ENCODE results near the gene KIRREL2.

The KIRREL2 gene

DNA sequence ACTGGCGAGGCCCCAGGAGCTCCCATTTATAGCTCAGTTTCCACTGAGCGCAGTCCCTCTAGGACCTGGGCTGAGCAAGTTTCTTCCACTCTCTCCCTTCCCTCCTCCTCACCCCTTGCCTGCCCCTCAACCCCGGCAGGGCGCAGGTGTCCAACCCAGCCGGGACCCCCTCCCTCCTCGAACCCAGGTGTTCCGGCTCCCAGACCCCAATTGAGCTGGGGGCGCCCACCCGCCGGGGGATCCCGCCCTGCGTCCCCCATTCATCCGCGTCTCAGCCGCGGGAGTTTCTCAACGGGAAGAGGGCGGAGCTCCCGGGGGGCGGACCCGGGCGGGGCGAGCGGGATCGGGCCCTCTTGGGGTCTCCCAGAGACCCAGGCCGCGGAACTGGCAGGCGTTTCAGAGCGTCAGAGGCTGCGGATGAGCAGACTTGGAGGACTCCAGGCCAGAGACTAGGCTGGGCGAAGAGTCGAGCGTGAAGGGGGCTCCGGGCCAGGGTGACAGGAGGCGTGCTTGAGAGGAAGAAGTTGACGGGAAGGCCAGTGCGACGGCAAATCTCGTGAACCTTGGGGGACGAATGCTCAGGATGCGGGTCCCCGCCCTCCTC is at the start of gene KIRREL2:
Gene KIRREL2 (plus strand): TSS at position 366 of the 604 bp plus-strand sequence. CDS start 209 bp downstream, at position 575.
- no peak for DNase-seq
- TF ChIP-seq POLR2A (IDR thresholded peaks at IDR 0.05; ENCODE audit: low read length), result no peak
- no peak for TF ChIP-seq GATA1 (IDR thresholded peaks at IDR 0.05; ENCODE audit: low read depth, low read length)

DNA sequence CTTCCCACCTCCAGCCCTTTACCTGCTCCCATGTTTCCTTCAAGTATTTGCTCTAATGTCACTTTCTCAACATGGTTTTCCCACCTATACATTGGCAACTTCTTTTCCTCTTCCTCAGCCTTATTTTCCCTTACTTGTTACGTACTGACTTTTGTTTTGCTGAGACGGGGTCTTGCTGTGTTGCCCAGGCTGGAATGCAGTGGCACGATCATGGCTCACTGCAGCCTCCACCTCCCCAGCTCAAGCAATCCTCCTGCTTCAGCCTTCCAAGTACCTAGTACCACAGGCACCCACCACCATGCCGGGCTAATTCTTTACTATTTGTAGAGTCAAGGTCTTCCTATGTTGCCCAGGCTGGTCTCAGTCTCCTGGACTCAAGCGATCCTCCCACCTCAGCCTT is 49.1 kb upstream of the KIRREL2 start:
- DNase-seq, result no peak
- TF ChIP-seq GATA1 (IDR thresholded peaks at IDR 0.05; ENCODE audit: low read depth, low read length), result no peak
- no peak for TF ChIP-seq POLR2A (IDR thresholded peaks at IDR 0.05; ENCODE audit: low read length)

DNA sequence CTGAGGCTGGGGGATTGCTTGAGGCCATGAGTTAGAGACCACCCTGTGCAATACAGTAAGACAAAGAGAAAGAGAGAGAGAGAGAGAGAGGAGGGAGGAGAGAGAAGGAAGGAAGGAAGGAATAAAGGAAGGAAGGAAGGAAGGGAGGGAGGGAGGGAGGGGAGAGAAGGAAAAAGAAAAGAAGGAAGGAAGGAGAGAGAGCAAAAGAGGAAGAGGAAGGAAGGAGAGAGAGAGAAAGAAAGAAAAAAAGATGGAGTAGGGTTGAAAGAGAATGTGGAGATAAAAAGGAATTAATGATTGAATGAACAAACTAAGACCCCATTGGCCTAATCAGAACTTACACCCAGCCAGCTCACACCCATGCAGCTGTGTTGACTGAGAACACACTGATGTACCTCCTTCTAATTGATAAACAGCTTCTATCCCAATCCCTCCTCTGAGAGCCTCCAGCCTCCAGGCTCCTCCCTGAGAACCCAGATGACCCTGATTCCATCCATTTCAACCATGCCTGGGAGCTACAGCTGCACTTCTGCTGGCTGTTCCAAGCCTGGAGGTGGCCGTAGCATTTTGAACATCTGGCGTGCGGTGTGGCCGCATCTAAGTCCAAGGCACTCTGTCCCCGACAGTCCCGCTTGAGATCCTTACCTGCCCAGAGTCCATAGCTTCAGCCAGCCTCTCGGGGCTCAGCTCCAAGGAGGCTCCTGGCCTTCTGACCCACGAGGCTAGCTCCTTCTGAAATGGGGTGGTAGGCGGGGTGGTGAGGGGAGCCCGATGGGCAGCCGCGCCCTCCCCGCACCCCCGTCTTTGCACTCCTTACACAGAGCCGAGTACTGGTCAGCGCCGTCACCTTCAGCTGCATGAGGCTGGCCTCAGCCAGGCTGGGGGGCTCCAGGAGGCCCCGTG is 45.1 kb upstream of the KIRREL2 start:
- TF ChIP-seq GATA1 (IDR thresholded peaks at IDR 0.05; ENCODE audit: low read depth, low read length) (no peak), POLR2A (IDR thresholded peaks at IDR 0.05; ENCODE audit: low read length) (no peak)
- DNase-seq, result no peak

DNA sequence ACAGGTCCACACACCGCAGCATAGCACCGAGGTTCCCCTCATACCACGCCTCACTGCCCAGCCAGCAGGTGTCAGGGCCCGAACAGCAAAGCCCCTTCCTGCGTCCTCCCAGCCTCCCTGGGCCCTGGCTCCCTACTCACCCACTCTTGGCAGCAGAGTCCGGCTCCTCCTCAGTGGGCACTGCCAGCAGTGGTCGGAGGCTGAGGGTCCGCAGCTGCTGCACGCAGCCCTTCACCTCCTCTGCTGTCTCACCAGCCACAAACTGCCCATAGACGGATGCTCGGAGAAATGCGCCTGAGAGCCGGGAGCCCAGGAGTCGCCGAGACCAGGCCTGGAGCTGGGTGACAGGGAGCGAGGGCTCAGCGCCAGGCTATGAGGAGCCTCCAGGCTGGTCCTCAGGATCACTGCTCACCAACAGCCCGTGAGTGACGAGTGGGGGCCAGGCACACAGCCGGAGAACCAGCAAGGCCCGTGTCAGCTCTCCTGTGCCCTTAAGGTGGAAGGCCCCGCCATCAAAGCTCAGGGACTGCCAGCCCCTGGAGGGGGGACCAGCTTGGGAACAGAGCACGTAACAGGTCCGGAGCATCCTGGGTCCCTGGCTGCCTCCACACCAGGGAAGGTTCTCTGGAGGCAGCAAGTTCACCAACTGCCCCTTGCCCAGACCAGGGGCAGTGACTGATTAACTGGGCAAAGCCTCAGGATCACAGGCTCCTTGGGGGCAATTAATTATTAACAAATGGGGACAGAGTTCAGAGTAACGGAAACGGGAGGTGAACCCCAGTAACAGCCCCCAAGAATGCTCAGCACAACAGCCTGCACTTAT is 44.3 kb upstream of the KIRREL2 start, which contains the start of gene PRODH2:
Gene PRODH2 (minus strand): TSS at position 626 of the 823 bp plus-strand sequence. CDS start 40 bp downstream, at position 586.
- TF ChIP-seq GATA1 (IDR thresholded peaks at IDR 0.05; ENCODE audit: low read depth, low read length) (no peak), POLR2A (IDR thresholded peaks at IDR 0.05; ENCODE audit: low read length) (no peak)
- no peak for DNase-seq

DNA sequence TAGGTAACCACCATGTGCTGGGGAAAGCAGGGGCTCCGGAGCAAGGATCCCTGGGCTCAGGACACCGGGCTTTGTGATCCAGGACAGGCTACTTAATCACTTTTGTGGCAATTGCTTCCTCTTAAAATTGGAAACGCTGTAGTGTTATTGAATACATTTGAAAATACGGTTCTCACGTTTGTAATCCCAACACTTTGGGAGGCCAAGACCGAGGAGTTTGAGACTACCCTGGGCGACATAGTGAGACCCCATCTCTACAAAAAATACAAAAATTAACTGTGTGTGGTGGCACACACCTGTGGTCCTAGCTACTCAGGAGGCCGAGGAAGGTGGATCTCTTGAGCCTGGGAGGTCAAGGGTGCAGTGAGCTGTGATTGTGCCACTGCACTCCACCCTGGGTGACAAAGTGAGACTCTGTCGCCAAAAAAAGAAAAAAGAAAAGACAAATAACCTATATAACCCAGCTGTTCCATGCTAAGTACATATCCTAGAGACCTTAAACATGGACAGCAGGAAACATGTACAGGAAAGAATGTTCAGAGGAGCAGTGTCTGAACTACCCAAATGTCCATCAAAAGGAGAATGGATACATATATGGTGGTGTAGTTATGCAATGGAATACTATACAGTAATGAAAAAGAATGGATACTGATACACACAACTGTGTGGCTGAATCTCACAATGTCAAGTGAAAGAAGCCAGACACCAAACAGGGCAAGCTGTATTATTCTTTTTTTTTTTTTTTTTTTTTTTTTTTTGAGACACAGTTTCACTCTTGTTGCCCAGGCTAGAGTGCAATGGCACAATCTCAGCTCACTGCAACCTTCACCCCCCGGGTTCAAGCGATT is 43.4 kb upstream of the KIRREL2 start:
- TF ChIP-seq GATA1 (IDR thresholded peaks at IDR 0.05; ENCODE audit: low read depth, low read length) (no peak), POLR2A (IDR thresholded peaks at IDR 0.05; ENCODE audit: low read length) (no peak)
- DNase-seq, result no peak

DNA sequence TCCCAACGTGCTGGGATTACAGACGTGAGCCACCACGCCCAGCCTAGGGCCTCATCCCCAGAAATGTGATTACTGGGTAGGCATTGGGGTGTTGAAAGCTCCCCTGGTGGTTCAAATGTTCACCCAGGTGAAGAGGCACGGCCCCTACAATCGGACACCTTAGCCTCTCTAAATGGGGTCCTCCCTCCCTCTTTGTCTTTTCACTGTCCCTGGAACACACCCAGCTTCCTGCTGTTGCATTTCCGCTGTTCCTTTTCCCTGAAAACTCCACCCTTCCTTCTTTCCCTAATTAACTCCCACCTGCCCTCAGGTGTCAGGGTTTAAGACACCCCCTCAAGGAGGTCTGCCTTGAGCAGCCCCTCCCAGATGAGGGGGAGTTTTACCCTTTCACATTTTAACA is 40.4 kb upstream of the KIRREL2 start:
- no peak for DNase-seq
- TF ChIP-seq GATA1 (IDR thresholded peaks at IDR 0.05; ENCODE audit: low read depth, low read length) (no peak), POLR2A (IDR thresholded peaks at IDR 0.05; ENCODE audit: low read length) (no peak)

DNA sequence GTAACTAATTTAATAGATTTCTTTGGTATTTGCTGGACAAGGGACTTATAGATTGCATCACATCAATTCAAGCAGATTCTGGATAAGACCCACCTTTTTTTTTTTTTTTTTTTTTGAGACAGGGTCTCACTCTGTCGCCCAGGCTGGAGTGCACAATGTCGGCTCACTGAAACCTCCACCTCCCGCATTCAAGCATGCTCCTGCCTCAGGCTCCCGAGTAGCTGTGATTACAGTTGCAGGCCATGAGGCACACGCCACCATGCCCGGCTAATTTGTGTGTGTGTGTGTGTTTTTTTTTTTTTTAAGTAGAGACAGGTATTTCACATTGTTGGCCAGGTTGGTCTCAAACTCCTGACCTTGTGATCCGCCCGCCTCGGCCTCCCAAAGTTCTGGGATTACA is 39.9 kb upstream of the KIRREL2 start:
- no peak for DNase-seq
- no peak for TF ChIP-seq GATA1 (IDR thresholded peaks at IDR 0.05; ENCODE audit: low read depth, low read length)

DNA sequence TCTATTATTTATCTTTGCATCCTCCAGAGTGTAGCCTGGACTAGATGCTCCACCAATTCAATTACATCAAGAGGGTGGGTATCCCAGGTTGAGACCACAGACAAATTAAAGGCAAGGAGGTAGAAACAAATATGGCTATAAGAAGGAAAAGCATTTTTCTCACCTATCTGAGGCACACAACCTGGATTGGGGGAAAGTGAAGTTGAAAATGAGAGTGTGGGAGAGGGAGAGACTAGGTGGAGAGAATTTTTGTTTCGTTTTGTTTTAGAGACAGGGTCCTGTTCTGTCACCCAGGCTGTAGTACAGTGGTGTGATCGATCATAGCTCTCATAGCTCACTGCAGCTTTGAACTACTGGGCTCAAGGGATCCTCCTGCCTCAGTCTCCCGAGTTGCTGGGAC is 38.3 kb upstream of the KIRREL2 start:
- no peak for TF ChIP-seq POLR2A (IDR thresholded peaks at IDR 0.05; ENCODE audit: low read length)
- no peak for TF ChIP-seq GATA1 (IDR thresholded peaks at IDR 0.05; ENCODE audit: low read depth, low read length)
- DNase-seq, result no peak

DNA sequence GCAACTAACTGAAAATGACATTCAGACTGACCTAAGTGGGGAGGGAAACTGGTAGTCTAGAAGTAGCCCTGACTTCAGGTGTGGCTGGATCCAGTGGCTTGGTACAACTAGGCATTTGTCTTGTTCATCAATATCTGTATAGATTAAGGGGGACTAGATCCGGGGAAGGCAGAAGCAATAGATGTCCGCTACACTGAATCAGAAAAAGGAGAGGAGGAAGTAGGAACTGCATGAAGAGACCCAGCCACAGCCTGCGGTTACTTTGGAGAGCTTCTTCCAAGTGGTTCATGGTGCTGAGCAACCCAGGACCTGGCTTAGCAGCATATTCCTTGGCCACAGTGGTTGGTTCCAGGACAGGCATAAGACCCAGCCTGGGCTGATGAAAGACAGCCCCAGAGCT is 34.1 kb upstream of the KIRREL2 start:
- no peak for DNase-seq

DNA sequence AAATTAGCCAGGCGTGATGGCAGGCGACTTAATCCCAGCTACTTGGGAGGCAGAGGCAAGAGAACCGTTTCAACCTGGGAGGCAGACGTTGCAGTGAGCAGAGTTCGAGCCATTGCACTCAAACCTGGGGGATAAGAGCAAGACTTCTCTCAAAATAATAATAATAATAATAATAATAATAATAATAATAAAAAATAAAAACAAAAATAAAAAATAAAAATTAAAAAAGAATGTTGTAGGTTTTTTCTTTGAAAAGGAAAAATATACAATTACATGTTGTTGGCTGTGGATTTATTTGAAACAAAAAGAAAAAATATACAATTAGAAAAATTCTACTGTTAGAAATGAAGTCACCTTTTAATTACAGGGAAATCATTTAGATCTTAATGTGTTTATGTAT is 32.6 kb upstream of the KIRREL2 start:
- no peak for DNase-seq
- TF ChIP-seq GATA1 (IDR thresholded peaks at IDR 0.05; ENCODE audit: low read depth, low read length) (no peak), POLR2A (IDR thresholded peaks at IDR 0.05; ENCODE audit: low read length) (no peak)

More for the DNA sequence above, 34.1 kb upstream of the KIRREL2 start:
- no peak for TF ChIP-seq POLR2A (IDR thresholded peaks at IDR 0.05; ENCODE audit: low read length)
- no peak for TF ChIP-seq GATA1 (IDR thresholded peaks at IDR 0.05; ENCODE audit: low read depth, low read length)

DNA sequence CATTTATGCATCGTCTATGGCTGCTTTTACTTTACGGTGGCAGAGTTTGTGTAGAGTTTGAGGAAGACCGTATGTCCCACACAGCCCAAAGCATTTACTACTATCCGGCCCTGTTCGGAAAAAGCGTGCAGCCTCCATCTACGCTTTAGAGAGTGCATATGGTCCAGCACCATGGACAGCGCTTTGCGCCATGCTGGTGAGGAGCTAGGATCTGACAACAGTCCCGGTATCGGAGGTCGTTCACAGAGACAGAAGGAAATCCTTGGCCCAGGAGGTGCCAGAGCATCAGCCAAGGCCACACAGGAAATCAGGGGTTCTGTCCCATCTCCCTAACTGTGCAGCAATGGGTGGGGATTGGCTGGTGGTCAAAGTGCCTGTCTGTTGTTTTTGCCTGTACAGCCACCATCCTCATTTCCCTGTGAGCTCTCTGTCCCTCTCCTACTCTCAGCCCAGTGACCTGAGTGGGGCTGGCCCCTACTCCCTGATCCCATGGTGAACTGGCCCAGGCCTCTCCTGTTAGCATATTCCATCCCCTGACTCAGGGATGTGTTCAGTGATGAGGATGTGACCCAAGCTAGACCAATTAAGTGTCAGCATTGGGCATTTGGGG is 27.9 kb upstream of the KIRREL2 start:
- TF ChIP-seq POLR2A (IDR thresholded peaks at IDR 0.05; ENCODE audit: low read length) (no peak), GATA1 (IDR thresholded peaks at IDR 0.05; ENCODE audit: low read depth, low read length) (no peak)
- DNase-seq, result peak; percentile 54 to 68

DNA sequence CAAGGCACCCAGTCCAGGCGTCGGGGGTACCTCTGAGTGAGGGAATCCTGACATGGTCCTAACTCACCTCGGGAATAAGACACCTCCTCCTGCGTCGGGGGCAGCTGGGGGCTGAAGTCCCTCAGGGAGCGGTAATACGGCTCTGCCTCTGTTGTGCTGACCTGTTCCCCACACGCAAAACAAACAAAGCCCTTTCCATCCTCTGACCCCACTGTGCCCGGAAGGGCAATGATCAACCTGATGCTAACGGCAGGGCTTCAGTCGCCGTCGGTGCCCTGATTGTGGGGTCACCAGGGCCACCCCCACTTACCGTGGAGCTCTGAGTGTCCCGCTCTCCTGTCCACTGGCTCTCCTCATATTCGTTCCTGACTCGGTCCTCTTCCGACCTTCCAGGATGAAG is 25.7 kb upstream of the KIRREL2 start:
- TF ChIP-seq GATA1 (IDR thresholded peaks at IDR 0.05; ENCODE audit: low read depth, low read length), result no peak
- TF ChIP-seq POLR2A (IDR thresholded peaks at IDR 0.05; ENCODE audit: low read length), result no peak
- DNase-seq, result no peak

DNA sequence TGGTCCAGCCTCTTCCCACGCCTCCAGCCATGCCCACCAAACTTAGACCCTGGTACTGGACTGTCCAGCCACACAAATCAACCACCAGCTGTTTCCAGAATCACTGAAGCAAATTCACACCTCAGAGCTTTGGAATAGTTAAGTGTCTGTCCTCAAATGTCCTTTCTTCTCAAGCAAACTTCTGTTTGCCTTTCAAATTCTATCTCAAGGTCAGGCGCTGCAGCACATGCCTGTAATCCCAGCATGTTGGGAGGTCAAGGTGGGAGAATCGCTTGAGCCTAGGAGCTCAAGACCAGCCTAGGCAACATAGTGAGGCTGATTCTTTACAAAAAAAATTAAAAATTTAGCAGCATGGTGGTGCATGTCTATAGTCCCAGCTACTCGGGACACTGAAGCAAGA is 24.7 kb upstream of the KIRREL2 start:
- DNase-seq, result no peak
- TF ChIP-seq POLR2A (IDR thresholded peaks at IDR 0.05; ENCODE audit: low read length) (no peak), GATA1 (IDR thresholded peaks at IDR 0.05; ENCODE audit: low read depth, low read length) (no peak)

All from erythroblast (primary cell).